Measurements from ENCODE around the gene EXOC4. TPM values are rescaled to one million over a fixed set of nuclear protein-coding genes. Genes with fewer than 3 reads are reported as not detected.

EXOC4 gene
- total RNA-seq, 1 experiment from 2014 or later: 66.2 TPM

- Mint-ChIP-seq H3K27me3 (ENCODE audit: insufficient read depth, unreplicated experiment) (no peaks in the 10 kb centered on the region), H3K4me3 (ENCODE audit: unreplicated experiment) (no peak overlapping the region), H3K9me3 (ENCODE audit: unreplicated experiment) (no peaks in the 10 kb centered on the region), H3K4me1 (ENCODE audit: low read depth, unreplicated experiment) (peaks cover 7% of the 10 kb centered on the region), H3K27ac (ENCODE audit: unreplicated experiment) (no peak overlapping the region), H3K36me3 (ENCODE audit: insufficient read depth, unreplicated experiment) (no peaks in the 10 kb centered on the region)
- no peaks in the 10 kb centered on the region for H3K4me1 ChIP-seq
- no TSS peak for BruUV-seq (replicated peaks)
- intact Hi-C loops (cut with micrococcal nuclease; ENCODE audit: unreplicated experiment): no loop called here
- no peaks in the 10 kb centered on the region for H3K36me3 ChIP-seq (ENCODE audit: control insufficient read depth, insufficient read depth, low read length)
- H3K9me3 ChIP-seq: no peaks in the 10 kb centered on the region
- TF ChIP-seq, protein P1, sequence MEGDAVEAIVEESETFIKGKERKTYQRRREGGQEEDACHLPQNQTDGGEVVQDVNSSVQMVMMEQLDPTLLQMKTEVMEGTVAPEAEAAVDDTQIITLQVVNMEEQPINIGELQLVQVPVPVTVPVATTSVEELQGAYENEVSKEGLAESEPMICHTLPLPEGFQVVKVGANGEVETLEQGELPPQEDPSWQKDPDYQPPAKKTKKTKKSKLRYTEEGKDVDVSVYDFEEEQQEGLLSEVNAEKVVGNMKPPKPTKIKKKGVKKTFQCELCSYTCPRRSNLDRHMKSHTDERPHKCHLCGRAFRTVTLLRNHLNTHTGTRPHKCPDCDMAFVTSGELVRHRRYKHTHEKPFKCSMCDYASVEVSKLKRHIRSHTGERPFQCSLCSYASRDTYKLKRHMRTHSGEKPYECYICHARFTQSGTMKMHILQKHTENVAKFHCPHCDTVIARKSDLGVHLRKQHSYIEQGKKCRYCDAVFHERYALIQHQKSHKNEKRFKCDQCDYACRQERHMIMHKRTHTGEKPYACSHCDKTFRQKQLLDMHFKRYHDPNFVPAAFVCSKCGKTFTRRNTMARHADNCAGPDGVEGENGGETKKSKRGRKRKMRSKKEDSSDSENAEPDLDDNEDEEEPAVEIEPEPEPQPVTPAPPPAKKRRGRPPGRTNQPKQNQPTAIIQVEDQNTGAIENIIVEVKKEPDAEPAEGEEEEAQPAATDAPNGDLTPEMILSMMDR (IDR thresholded peaks at IDR 0.05; ENCODE audit: insufficient read depth in 1 of 2, low read depth in 1 of 2, low read length in 1 of 2, severe bottlenecking in 1 of 2, unreplicated experiment in 1 of 2): no peak
- ChIA-PET CTCF (interaction anchor here (0.5 kb wide), 1 partner anchor 23 kb away, joined by 4 read pairs; no protein-coding TSS in a partner anchor), POLR2A (no interaction called here)
- no peak overlapping the region for H3K4me3 ChIP-seq (ENCODE audit: low read depth, low read length)
- no peak for DNase-seq
- H3K27me3 ChIP-seq (replicated peaks; ENCODE audit: control insufficient read depth, insufficient read depth, low read length): no peaks in the 10 kb centered on the region
Observed at GRCh38 chr7:133265821-133266220, 12.9 kb downstream of the EXOC4 start.

GRCh38 chr7:133268355-133268754 is 15.5 kb downstream of the EXOC4 start:
- DNase-seq: no peak
- peaks cover 7% of the 10 kb centered on the region for H3K4me1 Mint-ChIP-seq (ENCODE audit: low read depth, unreplicated experiment)
- CTCF ChIA-PET: no interaction called here
- Histone ChIP-seq H3K27me3 (replicated peaks; ENCODE audit: control insufficient read depth, insufficient read depth, low read length) (no peaks in the 10 kb centered on the region), H3K9me3 (no peaks in the 10 kb centered on the region), H3K4me1 (no peaks in the 10 kb centered on the region), H3K36me3 (ENCODE audit: control insufficient read depth, insufficient read depth, low read length) (no peaks in the 10 kb centered on the region), H3K4me3 (ENCODE audit: low read depth, low read length) (no peak overlapping the region)
- no peaks in the 10 kb centered on the region for H3K36me3 Mint-ChIP-seq (ENCODE audit: insufficient read depth, unreplicated experiment)
- H3K4me3 Mint-ChIP-seq (ENCODE audit: unreplicated experiment): no peak overlapping the region
- H3K9me3 Mint-ChIP-seq (ENCODE audit: unreplicated experiment): no peaks in the 10 kb centered on the region
- no TSS peak for BruUV-seq (replicated peaks)
- H3K27ac Mint-ChIP-seq (ENCODE audit: unreplicated experiment): no peak overlapping the region
- POLR2A ChIA-PET: no interaction called here
- H3K27me3 Mint-ChIP-seq (ENCODE audit: insufficient read depth, unreplicated experiment): no peaks in the 10 kb centered on the region
- TF ChIP-seq, protein P1 (IDR thresholded peaks at IDR 0.05; ENCODE audit: insufficient read depth in 1 of 2, low read depth in 1 of 2, low read length in 1 of 2, severe bottlenecking in 1 of 2, unreplicated experiment in 1 of 2): no peak
- intact Hi-C loops (cut with micrococcal nuclease; ENCODE audit: unreplicated experiment): no loop called here

- peaks cover 7% of the 10 kb centered on the region for H3K4me1 Mint-ChIP-seq (ENCODE audit: low read depth, unreplicated experiment)
- H3K9me3 Mint-ChIP-seq (ENCODE audit: unreplicated experiment): no peaks in the 10 kb centered on the region
- H3K36me3 Mint-ChIP-seq (ENCODE audit: insufficient read depth, unreplicated experiment): peaks cover 12% of the 10 kb centered on the region
- CTCF ChIA-PET: no interaction called here
- Histone ChIP-seq H3K36me3 (ENCODE audit: control insufficient read depth, insufficient read depth, low read length) (no peaks in the 10 kb centered on the region), H3K9me3 (no peaks in the 10 kb centered on the region), H3K4me1 (no peaks in the 10 kb centered on the region), H3K4me3 (ENCODE audit: low read depth, low read length) (no peak overlapping the region), H3K27me3 (replicated peaks; ENCODE audit: control insufficient read depth, insufficient read depth, low read length) (no peaks in the 10 kb centered on the region)
- no peak for DNase-seq
- no peaks in the 10 kb centered on the region for H3K27me3 Mint-ChIP-seq (ENCODE audit: insufficient read depth, unreplicated experiment)
- H3K27ac Mint-ChIP-seq (ENCODE audit: unreplicated experiment): no peak overlapping the region
- intact Hi-C loops (cut with micrococcal nuclease; ENCODE audit: unreplicated experiment): no loop called here
- TF ChIP-seq, protein P1 (IDR thresholded peaks at IDR 0.05; ENCODE audit: insufficient read depth in 1 of 2, low read depth in 1 of 2, low read length in 1 of 2, severe bottlenecking in 1 of 2, unreplicated experiment in 1 of 2): no peak
- no TSS peak for BruUV-seq (replicated peaks)
- POLR2A ChIA-PET: no interaction called here
- no peak overlapping the region for H3K4me3 Mint-ChIP-seq (ENCODE audit: unreplicated experiment)
Observed at GRCh38 chr7:133272336-133272735, 19.5 kb downstream of the EXOC4 start.
